Measurements from ENCODE around the gene FSTL4. TPM values are rescaled to one million over a fixed set of nuclear protein-coding genes. Genes with fewer than 3 reads are reported as not detected.

Gene FSTL4
- total and polyA plus RNA-seq, 4 donors = 0.02 to 0.18 TPM; not detected in 2

DNA sequence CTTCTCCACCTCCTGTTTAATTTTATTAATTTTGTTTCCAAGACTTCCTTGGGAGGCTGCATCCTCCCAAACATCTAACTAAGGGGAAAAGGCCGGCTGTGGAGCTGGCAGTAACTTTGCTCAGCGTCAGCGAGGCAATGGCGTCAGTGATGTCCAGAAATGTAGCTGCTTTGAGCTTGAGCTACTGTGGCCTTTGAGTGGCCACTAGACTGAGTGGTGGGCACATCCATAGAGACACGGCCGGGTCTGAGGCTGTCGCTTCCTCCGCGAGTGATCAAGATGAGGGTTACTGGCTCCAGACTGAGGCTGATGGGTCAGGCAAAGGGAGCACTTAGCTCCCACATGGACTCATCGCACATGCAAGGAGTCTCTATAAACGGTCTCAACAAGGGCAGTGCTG is 283.5 kb downstream of the FSTL4 start (continued):
- no peak for TF ChIP-seq YY1 (IDR thresholded peaks at IDR 0.05)
- TF ChIP-seq RAD21 (IDR thresholded peaks at IDR 0.05) = no peak
- TF ChIP-seq HNF4G (IDR thresholded peaks at IDR 0.05) = no peak
- TF ChIP-seq CTCF (IDR thresholded peaks at IDR 0.05; ENCODE audit: low read depth, low read length, missing input control) = no peak
- TF ChIP-seq GABPA (IDR thresholded peaks at IDR 0.05 in 1 of 2, conservative IDR thresholded peaks at IDR 0.05 in 1 of 2) = no peak
- TF ChIP-seq FOXA1 (IDR thresholded peaks at IDR 0.05) = no peak
- no peak for TF ChIP-seq EGR1 (IDR thresholded peaks at IDR 0.05; ENCODE audit: low read depth in 2 of 2)
- no peak for TF ChIP-seq NR2F2 (IDR thresholded peaks at IDR 0.05)
- TF ChIP-seq SP1 (IDR thresholded peaks at IDR 0.05) = no peak
- TF ChIP-seq TAF1 (conservative IDR thresholded peaks at IDR 0.05) = no peak
- TF ChIP-seq FOXA2 (IDR thresholded peaks at IDR 0.05) = no peak
- no peak for TF ChIP-seq JUND (IDR thresholded peaks at IDR 0.05)

DNA sequence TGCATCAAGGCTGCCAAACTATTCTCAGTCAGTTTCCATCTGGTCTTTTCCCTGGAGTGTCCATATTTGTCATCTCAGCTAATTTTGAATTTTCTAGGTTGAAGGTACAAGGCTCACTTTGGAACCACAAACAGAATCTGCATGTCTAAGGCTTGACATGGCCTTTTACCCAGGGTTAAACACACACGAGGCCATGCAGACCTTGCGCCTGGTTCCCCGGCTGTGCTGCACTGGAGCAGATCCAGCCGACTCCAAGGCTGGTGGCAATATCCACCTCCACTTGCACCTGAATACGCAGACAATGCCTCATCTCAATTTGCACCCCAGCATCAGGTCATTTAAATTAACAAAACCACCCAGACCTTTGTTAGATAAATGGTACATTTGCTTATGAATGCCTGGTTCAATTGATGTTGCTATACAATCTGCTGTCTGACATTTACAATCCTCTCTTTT is 284.4 kb downstream of the FSTL4 start:
- TF ChIP-seq ATF3 (IDR thresholded peaks at IDR 0.05) (no peak), YY1 (IDR thresholded peaks at IDR 0.05) (no peak), HNF4A (conservative IDR thresholded peaks at IDR 0.05) (peak; percentile 76 to 89), NR2F2 (IDR thresholded peaks at IDR 0.05) (no peak), EGR1 (IDR thresholded peaks at IDR 0.05; ENCODE audit: low read depth in 2 of 2) (no peak), FOXA1 (IDR thresholded peaks at IDR 0.05) (no peak), HNF4G (IDR thresholded peaks at IDR 0.05) (peak; percentile 39), RXRA (IDR thresholded peaks at IDR 0.05) (peak; percentile 72 to 85), ZBTB33 (IDR thresholded peaks at IDR 0.05) (no peak), MAX (IDR thresholded peaks at IDR 0.05) (no peak), FOXA2 (IDR thresholded peaks at IDR 0.05) (no peak), RAD21 (IDR thresholded peaks at IDR 0.05) (peak in 1 of 2 donors; percentile 22), SP1 (IDR thresholded peaks at IDR 0.05) (peak; percentile 79), JUND (IDR thresholded peaks at IDR 0.05) (no peak)
- TF ChIP-seq, protein P1, sequence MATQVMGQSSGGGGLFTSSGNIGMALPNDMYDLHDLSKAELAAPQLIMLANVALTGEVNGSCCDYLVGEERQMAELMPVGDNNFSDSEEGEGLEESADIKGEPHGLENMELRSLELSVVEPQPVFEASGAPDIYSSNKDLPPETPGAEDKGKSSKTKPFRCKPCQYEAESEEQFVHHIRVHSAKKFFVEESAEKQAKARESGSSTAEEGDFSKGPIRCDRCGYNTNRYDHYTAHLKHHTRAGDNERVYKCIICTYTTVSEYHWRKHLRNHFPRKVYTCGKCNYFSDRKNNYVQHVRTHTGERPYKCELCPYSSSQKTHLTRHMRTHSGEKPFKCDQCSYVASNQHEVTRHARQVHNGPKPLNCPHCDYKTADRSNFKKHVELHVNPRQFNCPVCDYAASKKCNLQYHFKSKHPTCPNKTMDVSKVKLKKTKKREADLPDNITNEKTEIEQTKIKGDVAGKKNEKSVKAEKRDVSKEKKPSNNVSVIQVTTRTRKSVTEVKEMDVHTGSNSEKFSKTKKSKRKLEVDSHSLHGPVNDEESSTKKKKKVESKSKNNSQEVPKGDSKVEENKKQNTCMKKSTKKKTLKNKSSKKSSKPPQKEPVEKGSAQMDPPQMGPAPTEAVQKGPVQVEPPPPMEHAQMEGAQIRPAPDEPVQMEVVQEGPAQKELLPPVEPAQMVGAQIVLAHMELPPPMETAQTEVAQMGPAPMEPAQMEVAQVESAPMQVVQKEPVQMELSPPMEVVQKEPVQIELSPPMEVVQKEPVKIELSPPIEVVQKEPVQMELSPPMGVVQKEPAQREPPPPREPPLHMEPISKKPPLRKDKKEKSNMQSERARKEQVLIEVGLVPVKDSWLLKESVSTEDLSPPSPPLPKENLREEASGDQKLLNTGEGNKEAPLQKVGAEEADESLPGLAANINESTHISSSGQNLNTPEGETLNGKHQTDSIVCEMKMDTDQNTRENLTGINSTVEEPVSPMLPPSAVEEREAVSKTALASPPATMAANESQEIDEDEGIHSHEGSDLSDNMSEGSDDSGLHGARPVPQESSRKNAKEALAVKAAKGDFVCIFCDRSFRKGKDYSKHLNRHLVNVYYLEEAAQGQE (IDR thresholded peaks at IDR 0.05) = no peak
- WGBS = 36% methylated on average over 5 of the region's 5 CpGs
- H3K27ac ChIP-seq (ENCODE audit: low read depth in 1 of 2, low read length in 2 of 2) = peak overlapping the region in 1 of 2 donors; percentile 63
- H3K4me1 ChIP-seq (ENCODE audit: control insufficient read depth in 4 of 4, insufficient read depth in 4 of 4, low read length in 3 of 4) = peaks cover 10 to 35% (median 30%) of the 10 kb centered on the region in 4 donors
- H3K4me3 ChIP-seq (ENCODE audit: low read depth in 1 of 3, low read length in 3 of 3) = no peak overlapping the region
- no peaks in the 10 kb centered on the region for H3K36me3 ChIP-seq (ENCODE audit: control insufficient read depth in 4 of 4, insufficient read depth in 3 of 4, low read depth in 1 of 4, low read length in 3 of 4)
- no peaks in the 10 kb centered on the region for H3K27me3 ChIP-seq (ENCODE audit: control insufficient read depth in 4 of 4, insufficient read depth in 4 of 4, low read length in 3 of 4)
- H3K9ac ChIP-seq (ENCODE audit: low read depth in 1 of 2, low read length in 2 of 2) = no peak overlapping the region
- DNase-seq (ENCODE audit: low spot score) = no peak
- H3K9me3 ChIP-seq (ENCODE audit: control insufficient read depth in 4 of 4, low read length in 3 of 4) = no peaks in the 10 kb centered on the region

All from liver (tissue), 9 donors.